ENCODE results near the gene CDK15. TPM values are rescaled to one million over a fixed set of nuclear protein-coding genes. Genes with fewer than 3 reads are reported as not detected.
A peak's percentile ranks its signal among the peaks of the same experiment; 100 is the strongest.
"Not testable (repeated sequence)": the region's sequence is repeated elsewhere in the genome, so short reads cannot be mapped to it uniquely, and the experiment has no call there.

CDK15 gene
- polyA plus RNA-seq, 2 of the 4 experiments (the other 2 are of a cell fraction), result not detected

DNA sequence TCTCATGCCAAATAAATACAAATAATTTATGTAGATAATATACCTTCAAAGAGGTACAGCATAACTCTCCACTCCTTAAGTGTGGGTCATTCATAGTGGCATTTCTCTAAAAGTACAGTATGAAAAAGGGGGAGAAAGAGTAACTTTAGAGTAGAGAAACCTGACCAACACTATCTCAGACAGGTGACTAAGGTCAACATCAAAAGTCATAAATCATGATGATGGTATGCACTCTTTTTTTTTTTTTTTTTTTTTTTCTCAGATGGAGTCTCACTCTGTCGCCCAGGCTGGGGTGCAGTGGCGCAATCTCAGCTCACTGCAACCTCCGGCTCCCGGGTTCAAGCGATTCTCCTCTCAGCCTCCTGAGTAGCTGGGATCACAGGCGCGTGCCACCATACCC, 4.3 kb downstream of the CDK15 start:
- ATAC-seq; POLR2A ChIA-PET; H3K4me1 ChIP-seq; H3K4me3 ChIP-seq; H3K27ac ChIP-seq; H3K4me2 ChIP-seq; CTCF ChIA-PET; H3K9me3 ChIP-seq; DNase-seq (ENCODE audit: low read depth in 1 of 2, low spot score in 1 of 2); FAIRE-seq: not testable (repeated sequence)
- WGBS (ENCODE audit: missing lambda C conversion rate), result 85% methylated on average over 7 of the region's 7 CpGs

- POLR2A ChIA-PET, result no interaction called here
- WGBS (ENCODE audit: missing lambda C conversion rate), result 66% methylated on average over 9 of the region's 9 CpGs
- no peak for FAIRE-seq
- Histone ChIP-seq H3K9me3 (no peaks in the 10 kb centered on the region), H3K4me1 (no peaks in the 10 kb centered on the region), H3K4me2 (no peak overlapping the region), H3K27ac (no peak overlapping the region), H3K4me3 (no peak overlapping the region)
- CTCF ChIA-PET, result no interaction called here
- no peak for DNase-seq (ENCODE audit: low read depth in 1 of 2, low spot score in 1 of 2)
- TF ChIP-seq PBX3 (IDR thresholded peaks at IDR 0.05) (no peak), MAFK (IDR thresholded peaks at IDR 0.05; ENCODE audit: partially characterized antibody) (no peak), TP53 (CRISPR knock-in tag; IDR thresholded peaks at IDR 0.05) (no peak), ELK1 (IDR thresholded peaks at IDR 0.05; ENCODE audit: low read depth, low read length) (no peak), FOSB (CRISPR knock-in tag; IDR thresholded peaks at IDR 0.05) (no peak), ATOH8 (CRISPR knock-in tag; IDR thresholded peaks at IDR 0.05; ENCODE audit: low read depth) (no peak), CHD2 (IDR thresholded peaks at IDR 0.05; ENCODE audit: low read length, partially characterized antibody) (no peak), POLR2A (IDR thresholded peaks at IDR 0.05; ENCODE audit: low read length) (no peak)
- TF ChIP-seq, protein P1, sequence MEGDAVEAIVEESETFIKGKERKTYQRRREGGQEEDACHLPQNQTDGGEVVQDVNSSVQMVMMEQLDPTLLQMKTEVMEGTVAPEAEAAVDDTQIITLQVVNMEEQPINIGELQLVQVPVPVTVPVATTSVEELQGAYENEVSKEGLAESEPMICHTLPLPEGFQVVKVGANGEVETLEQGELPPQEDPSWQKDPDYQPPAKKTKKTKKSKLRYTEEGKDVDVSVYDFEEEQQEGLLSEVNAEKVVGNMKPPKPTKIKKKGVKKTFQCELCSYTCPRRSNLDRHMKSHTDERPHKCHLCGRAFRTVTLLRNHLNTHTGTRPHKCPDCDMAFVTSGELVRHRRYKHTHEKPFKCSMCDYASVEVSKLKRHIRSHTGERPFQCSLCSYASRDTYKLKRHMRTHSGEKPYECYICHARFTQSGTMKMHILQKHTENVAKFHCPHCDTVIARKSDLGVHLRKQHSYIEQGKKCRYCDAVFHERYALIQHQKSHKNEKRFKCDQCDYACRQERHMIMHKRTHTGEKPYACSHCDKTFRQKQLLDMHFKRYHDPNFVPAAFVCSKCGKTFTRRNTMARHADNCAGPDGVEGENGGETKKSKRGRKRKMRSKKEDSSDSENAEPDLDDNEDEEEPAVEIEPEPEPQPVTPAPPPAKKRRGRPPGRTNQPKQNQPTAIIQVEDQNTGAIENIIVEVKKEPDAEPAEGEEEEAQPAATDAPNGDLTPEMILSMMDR (IDR thresholded peaks at IDR 0.05), result no peak
- no peak for ATAC-seq
Measured at GRCh38 chr2:201813996-201814760, 7.8 kb downstream of the CDK15 start.

DNA sequence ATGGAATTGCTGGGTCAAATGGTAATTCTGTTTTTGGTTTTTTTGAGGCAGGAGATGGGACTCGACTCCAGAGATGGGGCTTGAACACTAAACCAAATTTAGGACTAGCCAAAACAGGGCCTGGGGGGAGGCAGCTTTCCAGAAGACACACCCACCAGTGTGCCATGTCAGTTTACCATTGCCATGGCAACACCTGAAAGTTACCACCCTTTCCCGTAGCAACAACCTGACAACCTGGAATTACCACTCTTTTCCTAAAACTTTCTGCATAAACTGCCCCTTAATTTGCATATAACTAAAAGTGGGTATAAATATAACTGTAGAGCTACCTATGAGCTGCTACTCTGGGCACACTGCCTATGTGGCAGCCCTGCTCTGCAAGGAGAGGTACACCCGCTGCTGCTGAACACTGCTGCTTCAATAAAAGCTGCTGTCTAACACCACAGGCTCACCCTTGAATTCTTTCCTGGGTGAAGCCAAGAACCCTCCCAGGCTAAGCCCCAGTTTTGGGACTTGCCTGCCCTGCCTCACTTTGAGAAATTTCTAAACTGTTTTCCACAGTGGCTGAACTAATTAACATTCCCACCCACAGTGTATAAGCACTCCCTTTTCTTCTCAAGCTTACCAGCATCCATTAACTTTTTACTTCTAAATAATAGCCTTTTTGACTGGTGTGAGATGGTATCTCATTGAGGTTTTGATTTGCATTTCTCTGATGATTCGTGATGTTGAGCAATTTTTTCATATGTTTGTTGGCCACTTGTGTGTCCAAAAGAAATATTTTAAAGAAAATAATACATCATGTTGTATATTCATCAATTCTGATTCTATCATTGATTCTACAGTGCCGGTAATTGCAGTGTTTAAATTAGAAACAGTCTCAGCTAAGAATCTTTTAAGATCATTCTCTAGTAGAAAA, 10.6 kb downstream of the CDK15 start:
- DNase-seq (ENCODE audit: low read depth in 1 of 2, low spot score in 1 of 2) (no peak), ATAC-seq (no peak), FAIRE-seq (no peak)
- Histone ChIP-seq H3K27ac (no peak overlapping the region), H3K4me3 (no peak overlapping the region), H3K4me1 (no peaks in the 10 kb centered on the region), H3K9me3 (no peaks in the 10 kb centered on the region), H3K4me2 (no peak overlapping the region)
- ChIA-PET POLR2A (no interaction called here), CTCF (no interaction called here)
- WGBS (ENCODE audit: missing lambda C conversion rate), result 44% methylated on average over 5 of the region's 5 CpGs
- TF ChIP-seq RFX5 (IDR thresholded peaks at IDR 0.05), result 0 out of 2 replicates have a peak, but pooled peaks have one; percentile 59
- no peak for TF ChIP-seq HOXA7 (CRISPR knock-in tag; IDR thresholded peaks at IDR 0.05)

All from A549 (cell line).